Stimulated activated CD4-positive, alpha-beta T cell treated with anti-CD3 and anti-CD28 coated beads, Interleukin-4, amount 100 ng/mL, for 1 hour (primary cell): ENCODE results near the gene EIF4EBP3.

Source experiments
- DNase-seq: peaks from one replicate; pipeline ENCODE4 v3.0.0-alpha.2; 2020

Gene EIF4EBP3

GRCh38 chr5:140557136-140557805 is 9.8 kb downstream of the EIF4EBP3 start, which contains the start of gene SRA1:
SRA1 (minus strand) TSS chr5:140557473; CDS start chr5:140557452, 21 bp downstream.
- DNase-seq = peak; percentile 84

GRCh38 chr5:140557965-140558364 is 10.5 kb downstream of the EIF4EBP3 start:
- no peak for DNase-seq

GRCh38 chr5:140558542-140558941 is 11.1 kb downstream of the EIF4EBP3 start:
- DNase-seq = no peak

- no peak for DNase-seq
Measured at GRCh38 chr5:140560227-140560626, 12.8 kb downstream of the EIF4EBP3 start.

- DNase-seq = no peak
Measured at GRCh38 chr5:140561753-140562523, 14.5 kb downstream of the EIF4EBP3 start.

- DNase-seq = no peak
Measured at GRCh38 chr5:140563596-140563995, 16.1 kb downstream of the EIF4EBP3 start.

- peak; percentile 93 for DNase-seq
Measured at GRCh38 chr5:140564196-140565023, 16.9 kb downstream of the EIF4EBP3 start, which contains the start of the genes APBB3 and SLC35A4. APBB3 (minus strand) TSS chr5:140564598; CDS start chr5:140564245, 353 bp downstream. SLC35A4 (plus strand) TSS chr5:140564828; CDS start chr5:140567170, 2,342 bp downstream.

- DNase-seq = no peak
Measured at GRCh38 chr5:140565024-140565779, 17.7 kb downstream of the EIF4EBP3 start.

- no peak for DNase-seq
Measured at GRCh38 chr5:140565780-140566095, 18.3 kb downstream of the EIF4EBP3 start.

- no peak for DNase-seq
Measured at GRCh38 chr5:140566665-140567064, 19.2 kb downstream of the EIF4EBP3 start.

- DNase-seq = no peak
Measured at GRCh38 chr5:140567136-140567818, 19.8 kb downstream of the EIF4EBP3 start.

GRCh38 chr5:140567871-140568270 is 20.4 kb downstream of the EIF4EBP3 start:
- DNase-seq = no peak

- DNase-seq = no peak
Measured at GRCh38 chr5:140568443-140569063, 21.1 kb downstream of the EIF4EBP3 start.

- DNase-seq = no peak
Measured at GRCh38 chr5:140569197-140569596, 21.7 kb downstream of the EIF4EBP3 start.

- no peak for DNase-seq
Measured at GRCh38 chr5:140570058-140570457, 22.6 kb downstream of the EIF4EBP3 start.

- no peak for DNase-seq
Measured at GRCh38 chr5:140570488-140570887, 23.0 kb downstream of the EIF4EBP3 start.

- no peak for DNase-seq
Measured at GRCh38 chr5:140571105-140571504, 23.6 kb downstream of the EIF4EBP3 start.

GRCh38 chr5:140573683-140574082 is 26.2 kb downstream of the EIF4EBP3 start:
- DNase-seq = no peak

GRCh38 chr5:140574165-140574564 is 26.7 kb downstream of the EIF4EBP3 start:
- no peak for DNase-seq

GRCh38 chr5:140575309-140575708 is 27.8 kb downstream of the EIF4EBP3 start:
- no peak for DNase-seq

- DNase-seq = no peak
Measured at GRCh38 chr5:140576776-140577201, 29.3 kb downstream of the EIF4EBP3 start.
